Naive thymus-derived CD8-positive, alpha-beta T cell (primary cell): ENCODE results near the gene UNC5CL. TPM values are rescaled to one million over a fixed set of nuclear protein-coding genes. Genes with fewer than 3 reads are reported as not detected.
A peak's percentile ranks its signal among the peaks of the same experiment; 100 is the strongest.

ENCODE experiments used
- ATAC-seq, 2 donors: fragments of 150-1000 bp; cut with Tn5 transposase in 1 of 2; sonication (Bioruptor Pico), chemical (Tn5 transposase) in 1 of 2; 1 replicate in 1 of 2; 2 replicates in 1 of 2; pipeline ENCODE4 v1.10.0; 2021; ENCODE audit warnings: mild to moderate bottlenecking in 2 of 2, moderate library complexity in 2 of 2
- POLR2A ChIA-PET: fragments of 350-600 bp; sonication (Branson Sonifier 250); formaldehyde crosslinking; loops from one replicate; lab custom pipeline; 2021; ENCODE audit warnings: antibody characterized with exemption; lab: Charles Lee
- DNase-seq, 10 donors: peaks; one replicate each; pipeline versions ENCODE4 v3.0.0 to v3.0.0-alpha.2; 2020 to 2022
- H3K27ac Mint-ChIP-seq, 10 donors: one replicate each; pipeline ENCODE4 v1.8.0; 2020 to 2022; ENCODE audit warnings: mild to moderate bottlenecking in 10 of 10, mixed read lengths in 10 of 10, moderate library complexity in 4 of 10, inconsistent platforms in 1 of 10
- H3K27me3 Mint-ChIP-seq, 5 donors: one replicate each; pipeline ENCODE4 v1.8.0; 2021 to 2022; ENCODE audit warnings: mixed read lengths in 5 of 5
- H3K36me3 Mint-ChIP-seq, 3 donors: one replicate each; pipeline ENCODE4 v1.8.0; 2020 to 2022; ENCODE audit warnings: mixed read lengths in 3 of 3, mild to moderate bottlenecking in 2 of 3, inconsistent platforms in 1 of 3
- H3K4me1 Mint-ChIP-seq, 4 donors: one replicate each; pipeline ENCODE4 v1.8.0; 2021 to 2022; ENCODE audit warnings: mixed read lengths in 4 of 4
- H3K4me3 Mint-ChIP-seq, 10 donors: one replicate each; pipeline ENCODE4 v1.8.0; 2020 to 2022; ENCODE audit warnings: mild to moderate bottlenecking in 10 of 10, mixed read lengths in 10 of 10, moderate library complexity in 6 of 10, inconsistent platforms in 1 of 10
- H3K9me3 Mint-ChIP-seq, 9 donors: one replicate each; pipeline ENCODE4 v1.8.0; 2020 to 2022; ENCODE audit warnings: mixed read lengths in 9 of 9, mild to moderate bottlenecking in 3 of 9, inconsistent platforms in 1 of 9, moderate library complexity in 1 of 9
- polyA plus RNA-seq, 3 donors: library from polyadenylated mRNA; unstranded; fragments of 300-500 nt; fragmentation: Illumina TruSeq; gene quantifications; one replicate each; pipeline ENCODE4 v1.2.3, GENCODE V29; 2021
- total RNA-seq, 8 experiments: library from RNA in 2 of 8; stranded (reverse) in 2 of 8; gene quantifications; one replicate each; pipeline ENCODE4 v1.2.3 and lab custom pipeline; 2021 to 2026

The UNC5CL gene
- total and polyA plus RNA-seq, 5 experiments from 2014 or later, result 0.07 to 7.3 (median 3.3) TPM; not detected in 1

- Mint-ChIP-seq H3K27ac (no peak overlapping the region), H3K4me3 (no peak overlapping the region), H3K27me3 (no peaks in the 10 kb centered on the region), H3K4me1 (peaks cover 0 to 4% (median 2%) of the 10 kb centered on the region in 4 donors), H3K9me3 (no peaks in the 10 kb centered on the region), H3K36me3 (peaks cover 0 to 72% (median 11%) of the 10 kb centered on the region in 3 donors)
- POLR2A ChIA-PET, result no interaction called here
- no peak for ATAC-seq
- no peak for DNase-seq
Observed at GRCh38 chr6:41061196-41061726, 22.2 kb upstream of the UNC5CL start.

- no peak for ATAC-seq
- Mint-ChIP-seq H3K4me3 (no peak overlapping the region), H3K9me3 (no peaks in the 10 kb centered on the region), H3K4me1 (peaks cover 0 to 12% (median 2%) of the 10 kb centered on the region in 4 donors), H3K27ac (peak overlapping the region in 2 of 10 donors; percentile 21 to 58), H3K36me3 (peaks cover 0 to 69% (median 10%) of the 10 kb centered on the region in 3 donors), H3K27me3 (no peaks in the 10 kb centered on the region)
- POLR2A ChIA-PET, result no interaction called here
- no peak for DNase-seq
Observed at GRCh38 chr6:41059556-41059955, 20.5 kb upstream of the UNC5CL start.

- H3K9me3 Mint-ChIP-seq, result no peaks in the 10 kb centered on the region
- H3K36me3 Mint-ChIP-seq, result peaks cover 0 to 62% (median 10%) of the 10 kb centered on the region in 3 donors
- H3K4me3 Mint-ChIP-seq, result no peak overlapping the region
- H3K27me3 Mint-ChIP-seq, result no peaks in the 10 kb centered on the region
- H3K27ac Mint-ChIP-seq, result peak overlapping the region in 1 of 10 donors; percentile 53
- peaks cover 0 to 16% (median 2%) of the 10 kb centered on the region in 4 donors for H3K4me1 Mint-ChIP-seq
- DNase-seq, result no peak
- POLR2A ChIA-PET, result no interaction called here
- no peak for ATAC-seq
Observed at GRCh38 chr6:41058783-41059181, 19.8 kb upstream of the UNC5CL start.

GRCh38 chr6:41056768-41057490 lies 17.9 kb upstream of the UNC5CL start:
- Mint-ChIP-seq H3K27ac (peak overlapping the region in 2 of 10 donors; percentile 47 to 57), H3K9me3 (no peaks in the 10 kb centered on the region), H3K4me3 (no peak overlapping the region), H3K27me3 (no peaks in the 10 kb centered on the region), H3K4me1 (peaks cover 10 to 26% (median 11%) of the 10 kb centered on the region in 4 donors), H3K36me3 (peaks cover 0 to 46% (median 9%) of the 10 kb centered on the region in 3 donors)
- no peak for DNase-seq
- no peak for ATAC-seq
- POLR2A ChIA-PET, result no interaction called here

- Mint-ChIP-seq H3K4me1 (peaks cover 14 to 34% (median 18%) of the 10 kb centered on the region in 4 donors), H3K36me3 (peaks cover 0 to 31% (median 10%) of the 10 kb centered on the region in 3 donors), H3K27me3 (no peaks in the 10 kb centered on the region), H3K27ac (peak overlapping the region in 1 of 10 donors; percentile 11), H3K9me3 (no peaks in the 10 kb centered on the region), H3K4me3 (no peak overlapping the region)
- POLR2A ChIA-PET, result no interaction called here
- ATAC-seq, result no peak
- DNase-seq, result no peak
Observed at GRCh38 chr6:41055149-41055548, 16.1 kb upstream of the UNC5CL start.

GRCh38 chr6:41054511-41054910 lies 15.5 kb upstream of the UNC5CL start:
- H3K27me3 Mint-ChIP-seq, result no peaks in the 10 kb centered on the region
- H3K9me3 Mint-ChIP-seq, result no peaks in the 10 kb centered on the region
- POLR2A ChIA-PET, result interaction anchor here (0.8 kb wide), 1 partner anchor 18 kb away, joined by 3 read pairs; the partner anchor contains the start of gene NFYA
- peak overlapping the region in 2 of 10 donors; percentile 45 to 50 for H3K27ac Mint-ChIP-seq
- H3K4me3 Mint-ChIP-seq, result no peak overlapping the region
- no peak for ATAC-seq
- peaks cover 0 to 28% (median 10%) of the 10 kb centered on the region in 3 donors for H3K36me3 Mint-ChIP-seq
- DNase-seq, result no peak
- peaks cover 13 to 34% (median 18%) of the 10 kb centered on the region in 4 donors for H3K4me1 Mint-ChIP-seq

- H3K36me3 Mint-ChIP-seq, result peaks cover 0 to 34% (median 8%) of the 10 kb centered on the region in 3 donors
- peak within 1 kb of the TSS; percentile 11 to 85 (median 66) for H3K27ac Mint-ChIP-seq
- no peak for DNase-seq
- no peaks in the 10 kb centered on the region for H3K27me3 Mint-ChIP-seq
- no peak for ATAC-seq
- H3K4me1 Mint-ChIP-seq, result peaks cover 12 to 30% (median 18%) of the 10 kb centered on the region in 4 donors
- peak within 1 kb of the TSS in 9 of 10 donors; percentile 17 to 54 (median 36) for H3K4me3 Mint-ChIP-seq
- POLR2A ChIA-PET, result no interaction called here
- H3K9me3 Mint-ChIP-seq, result no peaks in the 10 kb centered on the region
Observed at GRCh38 chr6:41053041-41053440, 14.0 kb upstream of the UNC5CL start, which contains the start of gene APOBEC2. APOBEC2 (plus strand) TSS chr6:41053202; CDS start chr6:41053348, 146 bp downstream.

- peaks cover 12 to 30% (median 18%) of the 10 kb centered on the region in 4 donors for H3K4me1 Mint-ChIP-seq
- H3K9me3 Mint-ChIP-seq, result no peaks in the 10 kb centered on the region
- DNase-seq (peak in 1 of 10 donors; percentile 25), ATAC-seq (peak; percentile 49 to 59)
- peak overlapping the region; percentile 9 to 85 (median 62) for H3K27ac Mint-ChIP-seq
- H3K4me3 Mint-ChIP-seq, result peak overlapping the region in 9 of 10 donors; percentile 17 to 54 (median 36)
- no peaks in the 10 kb centered on the region for H3K27me3 Mint-ChIP-seq
- peaks cover 0 to 30% (median 11%) of the 10 kb centered on the region in 3 donors for H3K36me3 Mint-ChIP-seq
- POLR2A ChIA-PET, result interaction anchor here (1.2 kb wide), 1 partner anchor 19 kb away, joined by 4 read pairs; no protein-coding TSS in a partner anchor
Observed at GRCh38 chr6:41051873-41052272, 12.9 kb upstream of the UNC5CL start.

GRCh38 chr6:41050536-41050935 lies 11.5 kb upstream of the UNC5CL start:
- Mint-ChIP-seq H3K27ac (no peak overlapping the region), H3K9me3 (no peaks in the 10 kb centered on the region), H3K36me3 (peaks cover 0 to 22% (median 6%) of the 10 kb centered on the region in 3 donors), H3K4me1 (peaks cover 12 to 30% (median 18%) of the 10 kb centered on the region in 4 donors), H3K4me3 (no peak overlapping the region), H3K27me3 (no peaks in the 10 kb centered on the region)
- POLR2A ChIA-PET, result no interaction called here
- DNase-seq, result no peak
- ATAC-seq, result no peak

- Mint-ChIP-seq H3K4me3 (no peak overlapping the region), H3K9me3 (no peaks in the 10 kb centered on the region), H3K36me3 (peaks cover 0 to 16% (median 8%) of the 10 kb centered on the region in 3 donors), H3K27ac (peak overlapping the region in 3 of 10 donors; percentile 25 to 56 (median 34)), H3K4me1 (peaks cover 12 to 26% (median 18%) of the 10 kb centered on the region in 4 donors), H3K27me3 (no peaks in the 10 kb centered on the region)
- ATAC-seq, result no peak
- POLR2A ChIA-PET, result no interaction called here
- DNase-seq, result no peak
Observed at GRCh38 chr6:41049955-41050354, 10.9 kb upstream of the UNC5CL start.

GRCh38 chr6:41049521-41049920 lies 10.5 kb upstream of the UNC5CL start:
- DNase-seq, result no peak
- Mint-ChIP-seq H3K27me3 (no peaks in the 10 kb centered on the region), H3K4me1 (peaks cover 12 to 22% (median 18%) of the 10 kb centered on the region in 4 donors), H3K36me3 (peaks cover 0 to 16% (median 8%) of the 10 kb centered on the region in 3 donors), H3K4me3 (no peak overlapping the region), H3K9me3 (no peaks in the 10 kb centered on the region), H3K27ac (peak overlapping the region in 1 of 10 donors; percentile 25)
- POLR2A ChIA-PET, result no interaction called here
- ATAC-seq, result no peak

- Mint-ChIP-seq H3K27ac (no peak overlapping the region), H3K4me1 (peaks cover 9 to 19% (median 18%) of the 10 kb centered on the region in 4 donors), H3K27me3 (no peaks in the 10 kb centered on the region), H3K36me3 (peaks cover 0 to 19% (median 8%) of the 10 kb centered on the region in 3 donors), H3K9me3 (no peaks in the 10 kb centered on the region), H3K4me3 (no peak overlapping the region)
- no peak for ATAC-seq
- POLR2A ChIA-PET, result no interaction called here
- no peak for DNase-seq
Observed at GRCh38 chr6:41047745-41048732, 9.0 kb upstream of the UNC5CL start.
